ENCODE results near the gene LMX1A.

LMX1A gene

DNA sequence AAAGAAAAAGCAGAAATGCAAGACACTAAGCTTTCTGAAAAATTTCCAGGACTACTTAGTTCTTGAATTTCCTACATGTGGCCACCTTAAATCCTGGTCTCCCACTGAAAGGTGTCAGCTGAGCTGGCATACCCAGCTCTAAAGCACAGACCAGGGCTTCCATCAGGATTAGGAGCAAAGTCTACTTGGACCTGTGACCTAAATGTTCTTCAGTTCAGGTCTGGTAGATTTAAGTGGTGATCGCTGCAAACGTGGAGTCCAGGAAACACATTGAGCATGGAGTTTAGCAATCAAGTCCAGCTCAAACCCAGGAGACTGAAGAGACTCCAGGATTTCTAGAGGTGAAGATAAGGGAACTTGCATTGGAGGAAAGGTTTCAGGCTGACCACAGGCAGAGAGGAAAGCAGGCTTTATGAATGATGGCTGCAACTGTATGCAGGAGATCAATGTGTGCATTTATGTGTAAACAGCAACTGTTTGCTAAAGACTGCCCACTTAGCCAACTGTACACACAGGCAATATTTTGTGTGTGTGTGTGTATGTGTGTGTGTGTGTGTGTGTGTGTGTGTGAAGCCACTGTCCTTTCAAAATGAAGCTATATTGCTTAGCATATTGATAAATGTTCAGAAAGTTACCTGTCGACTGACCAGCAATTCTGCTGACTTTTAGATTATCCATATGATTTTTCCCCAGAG, 75.2 kb downstream of the LMX1A start:
- no peaks in the 10 kb centered on the region for H3K36me3 ChIP-seq (ENCODE audit: control insufficient read depth in 1 of 2, insufficient read depth in 2 of 2, low read length in 2 of 2)
- H3K18ac ChIP-seq (ENCODE audit: low read length) = no peak overlapping the region
- H2BK5ac ChIP-seq (ENCODE audit: low read depth, low read length, poor library complexity) = no peak overlapping the region
- H2AFZ ChIP-seq (ENCODE audit: insufficient read depth, low read length, poor library complexity) = no peak overlapping the region
- H3K4me1 ChIP-seq (ENCODE audit: control insufficient read depth in 1 of 2, insufficient read depth in 2 of 2, low read length in 2 of 2) = no peaks in the 10 kb centered on the region
- no peak overlapping the region for H4K91ac ChIP-seq (ENCODE audit: low read depth, low read length)
- H4K12ac ChIP-seq (ENCODE audit: low read depth, low read length) = no peak overlapping the region
- DNase-seq = no peak
- H3K23ac ChIP-seq (ENCODE audit: low read length) = no peak overlapping the region
- no peak overlapping the region for H3K27ac ChIP-seq (ENCODE audit: low read depth, low read length)
- no peak overlapping the region for H3K14ac ChIP-seq (ENCODE audit: low read length)
- no peaks in the 10 kb centered on the region for H3K27me3 ChIP-seq (ENCODE audit: insufficient read depth, low read length)
- H2BK120ac ChIP-seq (ENCODE audit: insufficient read depth, low read length, poor library complexity) = no peak overlapping the region
- no peaks in the 10 kb centered on the region for H3K79me1 ChIP-seq (ENCODE audit: low read length)
- no peaks in the 10 kb centered on the region for H3K79me2 ChIP-seq (ENCODE audit: control insufficient read depth, insufficient read depth, low read length, poor library complexity)
- WGBS (ENCODE audit: extremely low coverage, insufficient coverage, insufficient read length) = no CpG with 5 or more reads among the region's 3 CpGs
- no peak overlapping the region for H3K9ac ChIP-seq (ENCODE audit: low read length)
- H4K8ac ChIP-seq (ENCODE audit: low read depth, low read length) = no peak overlapping the region
- H2AK5ac ChIP-seq (ENCODE audit: low read length) = no peak overlapping the region
- no peak overlapping the region for H3K4me3 ChIP-seq (ENCODE audit: low read depth, low read length)
- no peak overlapping the region for H3K4ac ChIP-seq (ENCODE audit: low read depth, low read length)
- no peaks in the 10 kb centered on the region for H3K9me3 ChIP-seq (ENCODE audit: insufficient read depth, low read depth, low read length)
- no peak overlapping the region for H3K4me2 ChIP-seq (ENCODE audit: low read length)
- no peak overlapping the region for H2BK12ac ChIP-seq (ENCODE audit: low read length)

- Histone ChIP-seq H2AFZ (ENCODE audit: insufficient read depth, low read length, poor library complexity) (no peak overlapping the region), H3K9me3 (ENCODE audit: insufficient read depth, low read depth, low read length) (no peaks in the 10 kb centered on the region), H4K12ac (ENCODE audit: low read depth, low read length) (no peak overlapping the region), H4K8ac (ENCODE audit: low read depth, low read length) (no peak overlapping the region), H3K79me2 (ENCODE audit: control insufficient read depth, insufficient read depth, low read length, poor library complexity) (no peaks in the 10 kb centered on the region), H3K4me2 (ENCODE audit: low read length) (no peak overlapping the region), H4K91ac (ENCODE audit: low read depth, low read length) (no peak overlapping the region), H3K27ac (ENCODE audit: low read depth, low read length) (no peak overlapping the region), H3K23ac (ENCODE audit: low read length) (no peak overlapping the region), H3K4me1 (ENCODE audit: control insufficient read depth in 1 of 2, insufficient read depth in 2 of 2, low read length in 2 of 2) (no peaks in the 10 kb centered on the region), H3K79me1 (ENCODE audit: low read length) (no peaks in the 10 kb centered on the region), H2AK5ac (ENCODE audit: low read length) (no peak overlapping the region), H2BK12ac (ENCODE audit: low read length) (no peak overlapping the region), H2BK120ac (ENCODE audit: insufficient read depth, low read length, poor library complexity) (no peak overlapping the region), H3K27me3 (ENCODE audit: insufficient read depth, low read length) (no peaks in the 10 kb centered on the region), H3K18ac (ENCODE audit: low read length) (no peak overlapping the region), H3K4ac (ENCODE audit: low read depth, low read length) (no peak overlapping the region), H3K14ac (ENCODE audit: low read length) (no peak overlapping the region), H2BK5ac (ENCODE audit: low read depth, low read length, poor library complexity) (no peak overlapping the region), H3K9ac (ENCODE audit: low read length) (no peak overlapping the region), H3K4me3 (ENCODE audit: low read depth, low read length) (no peak overlapping the region), H3K36me3 (ENCODE audit: control insufficient read depth in 1 of 2, insufficient read depth in 2 of 2, low read length in 2 of 2) (no peaks in the 10 kb centered on the region)
- WGBS (ENCODE audit: extremely low coverage, insufficient coverage, insufficient read length) = no CpG with 5 or more reads among the region's 9 CpGs
- no peak for DNase-seq
Measured at GRCh38 chr1:165279882-165280281, 76.6 kb downstream of the LMX1A start.

DNA sequence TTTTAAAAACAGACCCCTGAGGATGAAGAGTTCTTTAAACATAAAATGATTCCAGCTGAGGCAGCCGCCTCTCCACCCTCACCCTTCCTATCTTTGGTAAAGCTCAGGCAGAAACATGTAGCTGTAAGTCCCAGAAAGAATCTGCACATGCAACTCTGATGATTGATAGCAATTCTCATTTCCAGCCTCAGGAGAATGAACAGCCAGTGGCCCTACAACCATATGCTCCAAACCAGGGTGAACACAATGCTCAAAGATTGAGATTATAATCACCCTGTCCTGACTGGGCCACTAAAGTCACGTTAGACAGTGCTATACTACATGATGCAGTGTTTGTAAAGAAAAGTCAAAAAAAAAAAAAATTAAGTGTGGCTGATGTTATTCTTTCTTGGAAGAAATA, 80.2 kb downstream of the LMX1A start:
- H2BK5ac ChIP-seq (ENCODE audit: low read depth, low read length, poor library complexity) = no peak overlapping the region
- no peak overlapping the region for H2BK120ac ChIP-seq (ENCODE audit: insufficient read depth, low read length, poor library complexity)
- H3K18ac ChIP-seq (ENCODE audit: low read length) = no peak overlapping the region
- no peak overlapping the region for H2AK5ac ChIP-seq (ENCODE audit: low read length)
- H3K4me3 ChIP-seq (ENCODE audit: low read depth, low read length) = no peak overlapping the region
- H3K79me2 ChIP-seq (ENCODE audit: control insufficient read depth, insufficient read depth, low read length, poor library complexity) = no peaks in the 10 kb centered on the region
- no peak overlapping the region for H3K4ac ChIP-seq (ENCODE audit: low read depth, low read length)
- H2AFZ ChIP-seq (ENCODE audit: insufficient read depth, low read length, poor library complexity) = no peak overlapping the region
- H4K91ac ChIP-seq (ENCODE audit: low read depth, low read length) = no peak overlapping the region
- H3K27me3 ChIP-seq (ENCODE audit: insufficient read depth, low read length) = no peaks in the 10 kb centered on the region
- H3K27ac ChIP-seq (ENCODE audit: low read depth, low read length) = no peak overlapping the region
- H3K14ac ChIP-seq (ENCODE audit: low read length) = no peak overlapping the region
- no peaks in the 10 kb centered on the region for H3K79me1 ChIP-seq (ENCODE audit: low read length)
- no peak overlapping the region for H4K12ac ChIP-seq (ENCODE audit: low read depth, low read length)
- H3K9ac ChIP-seq (ENCODE audit: low read length) = no peak overlapping the region
- no peak overlapping the region for H3K4me2 ChIP-seq (ENCODE audit: low read length)
- no CpG with 5 or more reads among the region's 2 CpGs for WGBS (ENCODE audit: extremely low coverage, insufficient coverage, insufficient read length)
- DNase-seq = no peak
- no peak overlapping the region for H2BK12ac ChIP-seq (ENCODE audit: low read length)
- H3K4me1 ChIP-seq (ENCODE audit: control insufficient read depth in 1 of 2, insufficient read depth in 2 of 2, low read length in 2 of 2) = no peaks in the 10 kb centered on the region
- no peak overlapping the region for H3K23ac ChIP-seq (ENCODE audit: low read length)
- no peaks in the 10 kb centered on the region for H3K36me3 ChIP-seq (ENCODE audit: control insufficient read depth in 1 of 2, insufficient read depth in 2 of 2, low read length in 2 of 2)
- peaks cover 3% of the 10 kb centered on the region for H3K9me3 ChIP-seq (ENCODE audit: insufficient read depth, low read depth, low read length)
- H4K8ac ChIP-seq (ENCODE audit: low read depth, low read length) = no peak overlapping the region

DNA sequence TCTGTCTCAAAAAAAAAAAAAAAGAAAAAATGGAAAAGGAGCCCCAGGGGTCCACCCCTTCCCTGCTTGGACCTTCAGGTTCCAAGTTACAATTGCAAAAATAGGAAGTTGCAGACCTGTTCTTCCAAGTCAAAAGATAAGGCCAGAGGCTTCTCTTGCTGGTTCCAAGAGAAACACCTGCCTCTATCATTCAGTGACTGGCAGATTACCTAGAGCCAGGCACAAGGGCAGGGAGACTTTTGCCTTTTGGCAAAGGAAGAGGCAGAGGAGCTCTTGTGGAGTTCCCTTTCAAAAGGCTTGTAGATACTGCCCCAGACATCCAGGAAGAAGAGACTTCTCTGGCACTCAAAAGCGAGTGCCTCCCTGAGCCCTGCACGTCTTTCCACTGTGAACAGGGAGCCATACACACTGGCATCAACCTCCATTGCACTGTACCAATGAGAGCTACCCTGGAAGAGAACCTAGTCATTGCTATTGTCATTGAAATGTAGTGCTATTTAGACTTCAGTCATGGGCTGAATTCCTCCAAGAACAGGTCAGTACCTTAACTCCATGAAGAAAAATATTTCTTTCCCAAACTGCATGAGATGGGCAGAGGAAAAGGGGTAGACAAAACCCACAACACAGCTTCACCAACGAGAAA, 91.2 kb downstream of the LMX1A start:
- DNase-seq = no peak
- H3K27ac ChIP-seq (ENCODE audit: low read depth, low read length) = no peak overlapping the region
- H4K8ac ChIP-seq (ENCODE audit: low read depth, low read length) = no peak overlapping the region
- H3K23ac ChIP-seq (ENCODE audit: low read length) = no peak overlapping the region
- H4K91ac ChIP-seq (ENCODE audit: low read depth, low read length) = no peak overlapping the region
- no peak overlapping the region for H3K4ac ChIP-seq (ENCODE audit: low read depth, low read length)
- no peak overlapping the region for H2AK5ac ChIP-seq (ENCODE audit: low read length)
- no peak overlapping the region for H3K14ac ChIP-seq (ENCODE audit: low read length)
- no peak overlapping the region for H4K12ac ChIP-seq (ENCODE audit: low read depth, low read length)
- no peaks in the 10 kb centered on the region for H3K79me2 ChIP-seq (ENCODE audit: control insufficient read depth, insufficient read depth, low read length, poor library complexity)
- H2BK120ac ChIP-seq (ENCODE audit: insufficient read depth, low read length, poor library complexity) = no peak overlapping the region
- no peak overlapping the region for H2BK5ac ChIP-seq (ENCODE audit: low read depth, low read length, poor library complexity)
- H3K79me1 ChIP-seq (ENCODE audit: low read length) = no peaks in the 10 kb centered on the region
- no peak overlapping the region for H2AFZ ChIP-seq (ENCODE audit: insufficient read depth, low read length, poor library complexity)
- WGBS (ENCODE audit: extremely low coverage, insufficient coverage, insufficient read length) = no CpG with 5 or more reads among the region's 3 CpGs
- H3K4me3 ChIP-seq (ENCODE audit: low read depth, low read length) = no peak overlapping the region
- H3K9ac ChIP-seq (ENCODE audit: low read length) = no peak overlapping the region
- H3K36me3 ChIP-seq (ENCODE audit: control insufficient read depth in 1 of 2, insufficient read depth in 2 of 2, low read length in 2 of 2) = no peaks in the 10 kb centered on the region
- H3K9me3 ChIP-seq (ENCODE audit: insufficient read depth, low read depth, low read length) = no peaks in the 10 kb centered on the region
- H3K4me2 ChIP-seq (ENCODE audit: low read length) = no peak overlapping the region
- H3K4me1 ChIP-seq (ENCODE audit: control insufficient read depth in 1 of 2, insufficient read depth in 2 of 2, low read length in 2 of 2) = no peaks in the 10 kb centered on the region
- no peaks in the 10 kb centered on the region for H3K27me3 ChIP-seq (ENCODE audit: insufficient read depth, low read length)
- no peak overlapping the region for H3K18ac ChIP-seq (ENCODE audit: low read length)
- H2BK12ac ChIP-seq (ENCODE audit: low read length) = no peak overlapping the region

Measured in trophoblast cell (in vitro differentiated cells and primary cell).